GM12878 (cell line): Measurements from ENCODE around the gene DTX4. TPM values are rescaled to one million over a fixed set of nuclear protein-coding genes. Genes with fewer than 3 reads are reported as not detected.

Experiments used
- ATAC-seq: fragments of 200-7000 bp; cut with Tn5 transposase; 3 replicates; pipeline ENCODE4 v1.9.1; 2020; ENCODE audit warnings: mild to moderate bottlenecking, moderate library complexity
- Bru-seq: library from RNA; stranded (reverse); fragments of 400-500 nt; gene quantifications from one replicate; lab custom pipeline; 2021; lab: Mats Ljungman, UMichigan
- BruChase-seq, 2 experiments: library from RNA; stranded (reverse); fragments of 400-500 nt; gene quantifications; one replicate each; lab custom pipeline; 2021; lab: Mats Ljungman, UMichigan
- BruUV-seq: library from RNA; stranded (reverse); fragments of 400-500 nt; replicated peaks from 2 replicates; lab custom pipeline; 2021; lab: Mats Ljungman, UMichigan
- CTCF ChIA-PET: fragments of 300-600 bp; sonication (Branson Sonifier 250); formaldehyde crosslinking; extraction: SDS; loops from one replicate; lab custom pipeline; 2021; ENCODE audit warnings: inconsistent platforms; lab: Yijun Ruan, JAX
- POLR2A ChIA-PET: fragments of 350-600 bp; formaldehyde crosslinking; extraction: SDS; loops from one replicate; lab custom pipeline; 2021; ENCODE audit warnings: inconsistent platforms; lab: Charles Lee
- RAD21 ChIA-PET: fragments of 300-600 bp; sonication (Branson Sonifier 250); formaldehyde crosslinking; loops from one replicate; lab custom pipeline; 2023; ENCODE audit warnings: antibody characterized with exemption; ENCODE audit not compliant: unreplicated experiment; lab: Charles Lee
- SMC1A ChIA-PET: fragments of 300-600 bp; sonication (Branson Sonifier 250); formaldehyde crosslinking; loops from one replicate; lab custom pipeline; 2023; ENCODE audit not compliant: unreplicated experiment, uncharacterized antibody; lab: Charles Lee
- DNase-seq: peaks from one replicate; pipeline ENCODE4 v3.0.0-alpha.2; 2011; ENCODE audit warnings: low read depth, low spot score
- FAIRE-seq: peaks from 3 replicates; lab custom pipeline; 2011; peaks lifted over from hg19 to GRCh38; lab: Jason Lieb, UNC
- H2AFZ ChIP-seq: 2 replicates; pipeline ENCODE4 v1.6.0; 2011; ENCODE audit warnings: low read depth, low read length, control low read depth; ENCODE audit not compliant: control insufficient read depth
- H3K27ac ChIP-seq: 2 replicates; pipeline ENCODE4 v1.5.1; 2011; ENCODE audit warnings: control low read depth; ENCODE audit not compliant: control insufficient read depth, insufficient read depth
- H3K27me3 ChIP-seq, 2 experiments: replicated peaks in 1 of 2; 2 replicates each; pipeline versions ENCODE4 v1.6.0 to v1.6.1; 2011; ENCODE audit warnings: low read length in 1 of 2; ENCODE audit not compliant: control insufficient read depth in 2 of 2, insufficient read depth in 2 of 2
- H3K36me3 ChIP-seq, 2 experiments: 2 replicates each; pipeline ENCODE4 v1.5.1; 2011; ENCODE audit warnings: low read length in 1 of 2; ENCODE audit not compliant: control insufficient read depth in 2 of 2, insufficient read depth in 2 of 2
- H3K4me1 ChIP-seq: 2 replicates; pipeline ENCODE4 v1.6.1; 2011; ENCODE audit warnings: mild to moderate bottlenecking, low read length, moderate library complexity, mixed read lengths; ENCODE audit not compliant: control insufficient read depth, insufficient read depth
- H3K4me2 ChIP-seq: 2 replicates; pipeline ENCODE4 v1.6.0; 2011; ENCODE audit warnings: control low read depth; ENCODE audit not compliant: control insufficient read depth, insufficient read depth
- H3K4me3 ChIP-seq: fragments of 200-600 bp; sonication (generic); 2 replicates; pipeline ENCODE4 v1.5.1; 2016
- H3K79me2 ChIP-seq: 2 replicates; pipeline ENCODE4 v1.6.0; 2011; ENCODE audit warnings: low read length; ENCODE audit not compliant: control insufficient read depth, insufficient read depth
- H3K9ac ChIP-seq: 2 replicates; pipeline ENCODE4 v1.8.0; 2011; ENCODE audit warnings: low read length, control low read depth, mixed read lengths; ENCODE audit not compliant: control insufficient read depth, insufficient read depth
- H3K9me3 ChIP-seq: replicated peaks from 3 replicates; pipeline ENCODE4 v1.5.1; 2011; ENCODE audit warnings: mild to moderate bottlenecking, low read length; ENCODE audit not compliant: control insufficient read depth, insufficient read depth
- H4K20me1 ChIP-seq: 2 replicates; pipeline ENCODE4 v1.6.0; 2011; ENCODE audit not compliant: control insufficient read depth, insufficient read depth
- CBX5 ChIP-seq: sonication (generic); IDR thresholded peaks from 2 replicates; pipeline ENCODE4 v1.6.1; 2016; ENCODE audit warnings: low read depth, moderate library complexity, mild to moderate bottlenecking, inconsistent platforms
- CEBPB ChIP-seq, 2 experiments: fragments of 150-350 bp in 1 of 2; IDR thresholded peaks; 2 replicates each; pipeline ENCODE4 v1.6.1; 2012 to 2014; ENCODE audit warnings: low read depth in 2 of 2, low read length in 2 of 2, borderline replicate concordance in 1 of 2, inconsistent platforms in 1 of 2
- CHD2 ChIP-seq: IDR thresholded peaks from 2 replicates; pipeline ENCODE4 v1.6.1; 2011; ENCODE audit warnings: low read depth, low read length, improper control_type of control experiment, borderline replicate concordance
- DPF2 ChIP-seq: fragments of 450-650 bp; IDR thresholded peaks from 2 replicates; pipeline ENCODE4 v1.6.1; 2017; ENCODE audit warnings: mild to moderate bottlenecking
- HSF1 ChIP-seq: fragments of 150-350 bp; IDR thresholded peaks from 2 replicates; pipeline ENCODE4 v1.6.1; 2014; ENCODE audit warnings: mild to moderate bottlenecking, low read depth, low read length
- NRF1 ChIP-seq: conservative IDR thresholded peaks from 2 replicates; pipeline ENCODE4 v1.6.1; 2011; ENCODE audit warnings: mild to moderate bottlenecking, low read depth, low read length, improper control_type of control experiment
- PBX3 ChIP-seq: IDR thresholded peaks from 2 replicates; pipeline ENCODE4 v1.6.1; 2011; ENCODE audit warnings: mild to moderate bottlenecking, low read depth, low read length, moderate library complexity; ENCODE audit not compliant: insufficient replicate concordance
- SIX5 ChIP-seq: IDR thresholded peaks from 2 replicates; pipeline ENCODE4 v1.6.1; 2011; ENCODE audit warnings: mild to moderate bottlenecking, low read depth, low read length, moderate library complexity; ENCODE audit not compliant: severe bottlenecking
- SP1 ChIP-seq: IDR thresholded peaks from one replicate; pipeline ENCODE4 v1.6.1; 2011; ENCODE audit warnings: low read depth, low read length
- SREBF1 ChIP-seq: IDR thresholded peaks from 2 replicates; pipeline ENCODE4 v1.6.1; 2012; ENCODE audit warnings: mild to moderate bottlenecking, low read length
- YY1 ChIP-seq: IDR thresholded peaks from 2 replicates; pipeline ENCODE4 v1.6.1; 2011; ENCODE audit warnings: low read depth, mild to moderate bottlenecking, low read length
- ZZZ3 ChIP-seq: IDR thresholded peaks from 2 replicates; pipeline ENCODE4 v1.6.1; 2011; ENCODE audit warnings: low read depth; ENCODE audit not compliant: control insufficient read depth, insufficient read length
- WGBS: methylation state at CpG from one replicate; pipeline ENCODE4 v1.1.6; 2016; ENCODE audit warnings: low lambda C conversion rate; ENCODE audit not compliant: insufficient replicate concordance, insufficient coverage; ENCODE audit errors: missing lambda C conversion rate; 5-methylcytosine and 5-hydroxymethylcytosine counted together
- in situ Hi-C: fragments of 300-500 bp; cut with MboI; formaldehyde crosslinking; loops from 9 replicates; pipeline ENCODE4 v1.14.3; 2018; ENCODE audit warnings: mixed read lengths
- intact Hi-C: fragments of 100-400 bp; cut with micrococcal nuclease; formaldehyde crosslinking; loops from one replicate; pipeline ENCODE4 v1.14.2; 2022; ENCODE audit not compliant: unreplicated experiment
- long read RNA-seq, 2 experiments: library from polyadenylated mRNA; unstranded; transcript quantifications; one replicate each; pipeline ENCODE4 v2.0.0, GENCODE V29; 2019 to 2020
- polyA minus RNA-seq, 3 experiments: library from RNA; depleted of rRNA, polyadenylated mRNA; stranded (reverse); fragments of >200 nt; gene quantifications; 2 replicates each; pipeline ENCODE4 v1.2.3, GENCODE V29; 2011
- polyA plus RNA-seq, 11 experiments: library from polyadenylated mRNA; depleted of rRNA in 4 of 11; unstranded in 6 of 11; stranded (reverse) in 5 of 11; fragments of >200 nt; fragmentation: Nextera tagmentation in 4 of 11; fragmentation: Illumina TruSeq in 1 of 11; extraction: Ambion mirVana in 4 of 11; extraction: Trizol in 1 of 11; gene quantifications; 1 replicate in 1 of 11; 2 replicates in 10 of 11; pipeline versions ENCODE4 v1.2.1 to v1.2.3, GENCODE V29; 2011 to 2016; ENCODE audit warnings: inconsistent platforms in 2 of 11, missing spikeins in 2 of 11, low read depth in 1 of 11
- total RNA-seq, 4 experiments: library from RNA; depleted of rRNA in 3 of 4; stranded (reverse); fragments of >200 nt in 3 of 4; fragmentation: Illumina TruSeq in 1 of 4; extraction: Trizol in 1 of 4; gene quantifications; 2 replicates each; pipeline versions ENCODE4 v1.2.1 to v1.2.3, GENCODE V29; 2013 to 2021

The DTX4 gene
- 258 and 287 TPM in 2 replicates for total RNA-seq (2013; cell fraction: nucleolus; rRNA removed)
- total RNA-seq (2014; rRNA removed) (11.9 and 14.2 TPM in 2 replicates), total RNA-seq (2014; rRNA removed; fragmentation: Illumina TruSeq; extraction: Trizol) (8.7 and 10.3 TPM in 2 replicates), total RNA-seq (2021) (25.8 and 27.9 TPM in 2 replicates), polyA plus RNA-seq (2011; rRNA removed) (10.6 and 17.4 TPM in 2 replicates), polyA plus RNA-seq (2014; fragmentation: Illumina TruSeq; extraction: Trizol) (19.4 TPM in 2 replicates), polyA plus RNA-seq (2014; fragmentation: Nextera tagmentation; extraction: Ambion mirVana) (1 to 10 TPM; 5.9 to 6.9 TPM), polyA plus RNA-seq (2014; rRNA removed) (10.6 and 11.2 TPM in 2 replicates), polyA plus RNA-seq (2016; fragmentation: Nextera tagmentation; extraction: Ambion mirVana) (1 to 10 TPM; 3.8 to 6.3 TPM), polyA minus RNA-seq (2011; rRNA and poly(A)+ RNA removed) (29.2 and 46.7 TPM in 2 replicates), Bru-seq, nascent RNA (percentile 93 among the genes with signal in this experiment), BruChase-seq, experiment 1, labeled RNA remaining after a 6-hour chase (percentile 86 among the genes with signal in this experiment), BruChase-seq, experiment 2, labeled RNA remaining after a 2-hour chase (percentile 89 among the genes with signal in this experiment)
- 18.7 TPM for polyA plus RNA-seq (2011; ENCODE audit: low read depth)
- 20.6 and 27.1 TPM in 2 replicates for polyA plus RNA-seq (2011; cell fraction: cytosol; rRNA removed)
- polyA plus RNA-seq (2011; cell fraction: nucleus; rRNA removed): 137 and 150 TPM in 2 replicates
- 20.5 and 31.1 TPM in 2 replicates for polyA plus RNA-seq (2012)
- polyA minus RNA-seq (2011; cell fraction: cytosol; rRNA and poly(A)+ RNA removed): 16.0 and 19.2 TPM in 2 replicates
- polyA minus RNA-seq (2011; cell fraction: nucleus; rRNA and poly(A)+ RNA removed): 75.1 and 91.1 TPM in 2 replicates
- long read RNA-seq, experiment 1, partial matches to known transcripts: 0 of 1 reads
- long read RNA-seq, experiment 1, other reads (novel, unspliced or antisense): 1 of 1 reads
- long read RNA-seq, experiment 2, partial matches to known transcripts: 0 of 17 reads
- long read RNA-seq, experiment 2, other reads (novel, unspliced or antisense): 17 of 17 reads

- ChIA-PET SMC1A (interaction anchor here (0.6 to 14.9 kb wide), 21 partner anchors 9 to 258 kb away, joined by 3 to 155 read pairs (median 5); partner anchors contain the start of genes MPEG1 and OR5A2), POLR2A (interaction anchor here (1.0 to 4.3 kb wide), 6 partner anchors 15 to 43 kb away, joined by 3 to 32 read pairs (median 6); no protein-coding TSS in a partner anchor), RAD21 (interaction anchor here (0.6 to 9.0 kb wide), 24 partner anchors 8 to 589 kb away, joined by 3 to 183 read pairs (median 7); partner anchors contain the start of gene MPEG1), CTCF (interaction anchor here (0.7 to 30.3 kb wide), 28 partner anchors 9 to 259 kb away, joined by 3 to 1180 read pairs (median 8); partner anchors contain the start of genes MPEG1 and OR5A2)
- Histone ChIP-seq H3K79me2 (peaks cover 44% of the 10 kb centered on the region), H3K4me1 (peaks cover 6% of the 10 kb centered on the region), H3K4me3 (peak within 1 kb of the TSS; percentile 93), H3K27ac (peak within 1 kb of the TSS; percentile 84), H3K9me3 (no peaks in the 10 kb centered on the region; the same call in 2 of the 3 replicates), H4K20me1 (no peaks in the 10 kb centered on the region), H2AFZ (peak within 1 kb of the TSS; percentile 74), H3K9ac (peak within 1 kb of the TSS; percentile 83), H3K36me3 (no peaks in the 10 kb centered on the region), H3K27me3 (no peaks in the 10 kb centered on the region), H3K4me2 (peak within 1 kb of the TSS; percentile 98)
- in situ Hi-C loops (loop anchor here (5.0 to 10.0 kb wide), 3 partner anchors 36 to 383 kb away; no protein-coding TSS in a partner anchor), intact Hi-C loops (loop anchor here (1.0 to 5.0 kb wide), 5 partner anchors 29 to 259 kb away; no protein-coding TSS in a partner anchor)
- peak; percentile 57 for DNase-seq
- FAIRE-seq: peak; percentile 81
- no TSS peak for BruUV-seq
- peak; percentile 76 for ATAC-seq
- WGBS: under 1% methylated on average over 57 of the region's 64 CpGs
- peak; percentile 46 for TF ChIP-seq DPF2
- no peak for TF ChIP-seq HSF1
- TF ChIP-seq SIX5: no peak
- TF ChIP-seq SP1: peak; percentile 45
- peak; percentile 94 for TF ChIP-seq PBX3
- no peak for TF ChIP-seq NRF1
- peak; percentile 76 for TF ChIP-seq YY1
- no peak for TF ChIP-seq SREBF1
- 0 out of 4 replicates have a peak, but pooled peaks of 1 of the 2 experiments have one; percentile 34 for TF ChIP-seq CEBPB (IDR thresholded peaks at IDR 0.05; ENCODE audit: borderline replicate concordance in 1 of 2, low read depth in 2 of 2, low read length in 2 of 2)
- TF ChIP-seq CBX5: peak; percentile 85; the same call in 1 of the 2 replicates
- no peak for TF ChIP-seq CHD2
- TF ChIP-seq ZZZ3: no peak
These were observed at the start of gene DTX4 for GRCh38 chr11:59171508-59172322. Gene DTX4 (plus strand): TSS chr11:59172132. CDS start chr11:59172596, 464 bp downstream.
